DND-41 (cell line): Measurements from ENCODE around the gene GPR32.

Experiments
- ATAC-seq: fragments of 200-7000 bp; cut with Tn5 transposase; 3 replicates; pipeline ENCODE4 v1.9.1; 2021; ENCODE audit warnings: low read depth; ENCODE audit not compliant: insufficient read depth
- DNase-seq: peaks from one replicate; pipeline ENCODE4 v3.0.0-alpha.2; 2020
- H2AFZ ChIP-seq: 2 replicates; pipeline ENCODE4 v1.6.0; 2012; ENCODE audit warnings: low read depth, low read length
- H3K27ac ChIP-seq: 2 replicates; pipeline ENCODE4 v1.5.1; 2012; ENCODE audit warnings: low read length, inconsistent platforms
- H3K27me3 ChIP-seq: fragments of 200-600 bp; sonication (generic); 2 replicates; pipeline ENCODE4 v1.6.0; 2012; ENCODE audit warnings: low read length, mild to moderate bottlenecking, inconsistent platforms; ENCODE audit not compliant: insufficient read depth, poor library complexity
- H3K36me3 ChIP-seq: 2 replicates; pipeline ENCODE4 v1.5.1; 2012; ENCODE audit warnings: low read length, inconsistent platforms; ENCODE audit not compliant: insufficient read depth
- H3K4me1 ChIP-seq: 2 replicates; pipeline ENCODE4 v1.5.1; 2012; ENCODE audit warnings: mild to moderate bottlenecking, low read length; ENCODE audit not compliant: insufficient read depth
- H3K4me2 ChIP-seq: 2 replicates; pipeline ENCODE4 v1.6.0; 2012; ENCODE audit warnings: mild to moderate bottlenecking, moderate library complexity, low read length, inconsistent platforms; ENCODE audit not compliant: insufficient read depth
- H3K4me3 ChIP-seq, 2 experiments: fragments of 200-600 bp in 1 of 2; shearing (Covaris generic) in 1 of 2; 2 replicates each; pipeline ENCODE4 v1.5.1; 2012 to 2016; ENCODE audit warnings: inconsistent platforms in 2 of 2, low read length in 2 of 2, mild to moderate bottlenecking in 2 of 2, low read depth in 1 of 2, moderate library complexity in 1 of 2
- H3K79me2 ChIP-seq: 2 replicates; pipeline ENCODE4 v1.6.0; 2012; ENCODE audit warnings: low read length, inconsistent platforms; ENCODE audit not compliant: insufficient read depth
- H3K9ac ChIP-seq: 2 replicates; pipeline ENCODE4 v1.6.0; 2012; ENCODE audit warnings: low read depth, mild to moderate bottlenecking, inconsistent platforms, low read length, moderate library complexity
- H3K9me3 ChIP-seq: 2 replicates; pipeline ENCODE4 v1.5.1; 2012; ENCODE audit warnings: low read length, moderate library complexity, mild to moderate bottlenecking, inconsistent platforms; ENCODE audit not compliant: insufficient read depth, severe bottlenecking
- H4K20me1 ChIP-seq: 2 replicates; pipeline ENCODE4 v1.6.0; 2012; ENCODE audit warnings: low read length; ENCODE audit not compliant: insufficient read depth
- EZH2 ChIP-seq: IDR thresholded peaks from 3 replicates; pipeline ENCODE4 v1.6.1; 2012; ENCODE audit warnings: borderline replicate concordance, low read depth, mild to moderate bottlenecking, moderate library complexity, low read length, inconsistent platforms; ENCODE audit not compliant: severe bottlenecking
- TF ChIP-seq, protein P1 (sequence below): IDR thresholded peaks from 2 replicates; pipeline ENCODE4 v1.5.1; 2012; ENCODE audit warnings: borderline replicate concordance, low read length, moderate library complexity, mild to moderate bottlenecking; ENCODE audit not compliant: poor library complexity, severe bottlenecking; ENCODE audit errors: extremely low read depth

The GPR32 gene

DNA sequence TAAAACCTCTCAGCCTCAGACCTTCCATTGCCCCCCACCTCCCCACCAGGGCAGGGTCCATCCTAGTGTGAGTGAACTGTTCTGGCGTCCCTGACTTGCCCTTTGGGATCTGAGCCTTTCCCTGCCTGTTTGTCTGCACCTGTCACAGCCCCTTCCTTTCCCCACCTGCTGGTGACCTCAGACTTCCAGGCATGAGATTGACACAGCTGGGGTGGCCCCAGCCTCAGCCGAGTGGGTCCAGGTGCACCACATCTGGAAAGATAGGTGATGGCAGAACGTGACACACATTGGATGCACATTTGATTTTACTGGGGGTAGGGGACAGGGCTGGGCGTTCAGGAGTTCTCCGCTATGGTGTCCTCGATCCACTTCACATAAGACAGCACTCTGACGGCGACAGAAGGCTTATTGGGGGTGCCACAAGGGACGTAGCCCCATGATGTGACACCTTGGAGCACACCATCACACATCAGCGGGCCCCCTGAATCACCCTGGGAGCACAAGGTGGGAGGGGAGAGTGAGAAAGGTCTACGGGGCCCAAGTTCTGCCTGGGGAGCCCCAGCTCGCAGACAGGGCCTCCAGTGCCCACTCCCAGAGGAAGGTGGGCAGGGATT, 48.7 kb downstream of the GPR32 start:
- no peak overlapping the region for H3K4me3 ChIP-seq
- ATAC-seq (no peak), DNase-seq (no peak)
- no peaks in the 10 kb centered on the region for H3K9me3 ChIP-seq
- H3K9ac ChIP-seq: no peak overlapping the region
- no peak overlapping the region for H3K4me2 ChIP-seq
- H3K27ac ChIP-seq: no peak overlapping the region
- peaks cover 18% of the 10 kb centered on the region for H3K27me3 ChIP-seq
- H2AFZ ChIP-seq: no peak overlapping the region
- peaks cover 7% of the 10 kb centered on the region for H3K4me1 ChIP-seq
- H3K79me2 ChIP-seq: no peaks in the 10 kb centered on the region
- no peaks in the 10 kb centered on the region for H3K36me3 ChIP-seq
- TF ChIP-seq EZH2: no peak
- TF ChIP-seq, protein P1, sequence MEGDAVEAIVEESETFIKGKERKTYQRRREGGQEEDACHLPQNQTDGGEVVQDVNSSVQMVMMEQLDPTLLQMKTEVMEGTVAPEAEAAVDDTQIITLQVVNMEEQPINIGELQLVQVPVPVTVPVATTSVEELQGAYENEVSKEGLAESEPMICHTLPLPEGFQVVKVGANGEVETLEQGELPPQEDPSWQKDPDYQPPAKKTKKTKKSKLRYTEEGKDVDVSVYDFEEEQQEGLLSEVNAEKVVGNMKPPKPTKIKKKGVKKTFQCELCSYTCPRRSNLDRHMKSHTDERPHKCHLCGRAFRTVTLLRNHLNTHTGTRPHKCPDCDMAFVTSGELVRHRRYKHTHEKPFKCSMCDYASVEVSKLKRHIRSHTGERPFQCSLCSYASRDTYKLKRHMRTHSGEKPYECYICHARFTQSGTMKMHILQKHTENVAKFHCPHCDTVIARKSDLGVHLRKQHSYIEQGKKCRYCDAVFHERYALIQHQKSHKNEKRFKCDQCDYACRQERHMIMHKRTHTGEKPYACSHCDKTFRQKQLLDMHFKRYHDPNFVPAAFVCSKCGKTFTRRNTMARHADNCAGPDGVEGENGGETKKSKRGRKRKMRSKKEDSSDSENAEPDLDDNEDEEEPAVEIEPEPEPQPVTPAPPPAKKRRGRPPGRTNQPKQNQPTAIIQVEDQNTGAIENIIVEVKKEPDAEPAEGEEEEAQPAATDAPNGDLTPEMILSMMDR: no peak
- H4K20me1 ChIP-seq: no peaks in the 10 kb centered on the region

DNA sequence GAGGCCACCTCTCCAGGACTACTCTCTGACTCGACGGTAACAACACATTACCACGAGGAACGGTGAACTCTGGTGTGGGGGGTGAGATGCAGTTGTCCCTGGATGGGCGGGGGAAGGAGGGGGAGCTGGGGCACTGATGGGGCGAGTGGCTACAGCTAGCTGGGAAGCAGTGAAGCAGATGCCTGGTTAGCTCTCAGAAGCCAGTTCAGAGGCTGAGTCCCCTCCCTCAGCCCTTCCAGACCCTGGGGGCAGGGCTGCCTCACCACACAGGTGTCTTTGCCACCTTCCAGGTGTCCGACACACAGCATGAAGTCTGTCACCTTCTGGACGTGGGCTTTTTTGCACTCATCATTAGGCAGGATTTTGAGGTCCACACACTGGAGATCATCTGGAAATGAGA, 49.4 kb downstream of the GPR32 start:
- no peak for DNase-seq
- Histone ChIP-seq H4K20me1 (no peaks in the 10 kb centered on the region), H3K4me3 (no peak overlapping the region), H2AFZ (no peak overlapping the region), H3K27ac (no peak overlapping the region), H3K9me3 (no peaks in the 10 kb centered on the region), H3K4me2 (no peak overlapping the region), H3K9ac (no peak overlapping the region), H3K27me3 (peaks cover 18% of the 10 kb centered on the region), H3K4me1 (peaks cover 7% of the 10 kb centered on the region), H3K79me2 (no peaks in the 10 kb centered on the region), H3K36me3 (no peaks in the 10 kb centered on the region)
- ATAC-seq: no peak
- no peak for TF ChIP-seq EZH2
- TF ChIP-seq, protein P1: no peak

- H3K4me2 ChIP-seq: no peak overlapping the region
- no peak overlapping the region for H3K9ac ChIP-seq
- no peaks in the 10 kb centered on the region for H3K9me3 ChIP-seq
- H3K4me1 ChIP-seq: peaks cover 7% of the 10 kb centered on the region
- no peaks in the 10 kb centered on the region for H3K36me3 ChIP-seq
- no peaks in the 10 kb centered on the region for H4K20me1 ChIP-seq
- H3K27ac ChIP-seq: no peak overlapping the region
- H3K27me3 ChIP-seq: peaks cover 18% of the 10 kb centered on the region
- no peak overlapping the region; the same call in 1 of the 2 replicates for H2AFZ ChIP-seq
- no peak for TF ChIP-seq EZH2
- TF ChIP-seq, protein P1: no peak
- H3K79me2 ChIP-seq: no peaks in the 10 kb centered on the region
- no peak for DNase-seq
- no peak overlapping the region for H3K4me3 ChIP-seq
- no peak for ATAC-seq
Observed at GRCh38 chr19:50820086-50820485, 49.8 kb downstream of the GPR32 start.

DNA sequence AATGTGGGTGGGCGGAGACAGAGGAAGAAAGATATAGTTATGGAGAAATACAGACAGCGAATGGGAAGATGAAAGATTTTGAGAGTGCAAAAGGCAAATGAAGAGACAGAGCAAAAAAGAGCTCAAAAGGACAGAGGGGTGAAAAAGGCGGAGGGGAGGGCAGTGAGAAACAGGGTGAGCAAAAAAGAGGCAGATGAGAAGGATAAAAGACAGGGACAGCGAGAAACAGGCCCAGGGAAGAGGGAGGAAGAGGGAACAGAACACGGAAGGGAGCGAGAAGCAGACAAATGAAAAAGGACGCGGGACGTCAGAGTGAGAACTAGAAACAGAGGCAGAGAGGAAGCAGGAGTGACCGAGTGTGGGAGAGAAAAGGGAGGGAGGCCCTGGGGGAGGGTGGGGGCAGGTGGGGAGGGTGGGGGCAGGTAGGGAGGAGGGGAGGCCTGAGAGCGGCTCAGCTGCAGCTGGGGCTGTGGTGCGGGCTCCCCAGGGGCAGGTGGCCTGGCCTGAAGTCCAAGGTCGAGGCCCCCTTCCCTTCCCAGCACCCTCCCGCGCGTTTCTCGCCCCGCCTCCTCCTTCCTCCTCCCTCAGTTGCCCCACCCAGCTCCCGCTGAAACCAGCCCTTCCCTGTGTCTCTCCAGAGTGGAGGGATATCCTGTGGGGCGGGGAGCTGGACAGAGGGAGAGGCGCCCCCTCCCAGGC, 50.4 kb downstream of the GPR32 start:
- TF ChIP-seq, protein P1: no peak
- TF ChIP-seq EZH2: no peak
- ATAC-seq (peak; percentile 35; the same call in 1 of the 3 replicates), DNase-seq (peak; percentile 17)
- no peak overlapping the region for H3K4me3 ChIP-seq
- H3K9me3 ChIP-seq: no peaks in the 10 kb centered on the region
- H3K79me2 ChIP-seq: no peaks in the 10 kb centered on the region
- no peaks in the 10 kb centered on the region for H3K36me3 ChIP-seq
- H3K4me1 ChIP-seq: peaks cover 7% of the 10 kb centered on the region
- H3K27me3 ChIP-seq: peaks cover 18% of the 10 kb centered on the region
- H4K20me1 ChIP-seq: no peaks in the 10 kb centered on the region
- H2AFZ ChIP-seq: no peak overlapping the region; the same call in 1 of the 2 replicates
- H3K4me2 ChIP-seq: peak overlapping the region; percentile 33
- no peak overlapping the region for H3K27ac ChIP-seq
- H3K9ac ChIP-seq: no peak overlapping the region
